ENCODE measurements around the gene CUBN. TPM values are rescaled to one million over a fixed set of nuclear protein-coding genes. Genes with fewer than 3 reads are reported as not detected.

Gene CUBN
- total and polyA plus RNA-seq, 7 donors, result 0.25 to 2.4 (median 1.1) TPM; not detected in 2

DNA sequence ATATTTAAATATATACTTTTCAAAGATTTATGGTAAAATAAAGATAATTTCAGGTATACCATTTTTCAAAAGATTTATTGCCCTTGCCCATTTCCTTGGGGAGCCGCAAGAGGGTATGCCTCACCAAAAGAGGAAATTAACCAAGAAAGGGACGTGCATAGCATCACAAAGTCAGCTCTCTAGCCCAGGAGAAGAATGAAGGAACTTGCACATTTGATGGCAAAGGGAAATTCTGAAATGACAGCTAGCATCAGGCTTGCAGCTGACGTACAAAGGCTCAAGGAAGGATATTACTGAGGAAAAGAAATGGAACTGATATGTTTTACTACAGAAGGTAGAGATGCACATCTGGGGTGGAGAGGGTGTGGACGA lies 218.8 kb downstream of the CUBN start:
- Histone ChIP-seq H3K9me3 (no peaks in the 10 kb centered on the region), H3K27ac (no peak overlapping the region), H3K4me3 (no peak overlapping the region), H3K27me3 (no peaks in the 10 kb centered on the region), H3K36me3 (no peaks in the 10 kb centered on the region), H3K4me1 (no peaks in the 10 kb centered on the region)
- TF ChIP-seq POLR2A (IDR thresholded peaks at IDR 0.05) (no peak), POLR2AphosphoS5 (IDR thresholded peaks at IDR 0.05) (no peak), EP300 (IDR thresholded peaks at IDR 0.05) (no peak)
- TF ChIP-seq, protein P1, sequence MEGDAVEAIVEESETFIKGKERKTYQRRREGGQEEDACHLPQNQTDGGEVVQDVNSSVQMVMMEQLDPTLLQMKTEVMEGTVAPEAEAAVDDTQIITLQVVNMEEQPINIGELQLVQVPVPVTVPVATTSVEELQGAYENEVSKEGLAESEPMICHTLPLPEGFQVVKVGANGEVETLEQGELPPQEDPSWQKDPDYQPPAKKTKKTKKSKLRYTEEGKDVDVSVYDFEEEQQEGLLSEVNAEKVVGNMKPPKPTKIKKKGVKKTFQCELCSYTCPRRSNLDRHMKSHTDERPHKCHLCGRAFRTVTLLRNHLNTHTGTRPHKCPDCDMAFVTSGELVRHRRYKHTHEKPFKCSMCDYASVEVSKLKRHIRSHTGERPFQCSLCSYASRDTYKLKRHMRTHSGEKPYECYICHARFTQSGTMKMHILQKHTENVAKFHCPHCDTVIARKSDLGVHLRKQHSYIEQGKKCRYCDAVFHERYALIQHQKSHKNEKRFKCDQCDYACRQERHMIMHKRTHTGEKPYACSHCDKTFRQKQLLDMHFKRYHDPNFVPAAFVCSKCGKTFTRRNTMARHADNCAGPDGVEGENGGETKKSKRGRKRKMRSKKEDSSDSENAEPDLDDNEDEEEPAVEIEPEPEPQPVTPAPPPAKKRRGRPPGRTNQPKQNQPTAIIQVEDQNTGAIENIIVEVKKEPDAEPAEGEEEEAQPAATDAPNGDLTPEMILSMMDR (IDR thresholded peaks at IDR 0.05), result no peak
- no peak for DNase-seq
- intact Hi-C loops (cut with DNase I), result no loop called here
- WGBS, 2 donors, result 57 to 84% methylated on average over 4 of the region's 4 CpGs

DNA sequence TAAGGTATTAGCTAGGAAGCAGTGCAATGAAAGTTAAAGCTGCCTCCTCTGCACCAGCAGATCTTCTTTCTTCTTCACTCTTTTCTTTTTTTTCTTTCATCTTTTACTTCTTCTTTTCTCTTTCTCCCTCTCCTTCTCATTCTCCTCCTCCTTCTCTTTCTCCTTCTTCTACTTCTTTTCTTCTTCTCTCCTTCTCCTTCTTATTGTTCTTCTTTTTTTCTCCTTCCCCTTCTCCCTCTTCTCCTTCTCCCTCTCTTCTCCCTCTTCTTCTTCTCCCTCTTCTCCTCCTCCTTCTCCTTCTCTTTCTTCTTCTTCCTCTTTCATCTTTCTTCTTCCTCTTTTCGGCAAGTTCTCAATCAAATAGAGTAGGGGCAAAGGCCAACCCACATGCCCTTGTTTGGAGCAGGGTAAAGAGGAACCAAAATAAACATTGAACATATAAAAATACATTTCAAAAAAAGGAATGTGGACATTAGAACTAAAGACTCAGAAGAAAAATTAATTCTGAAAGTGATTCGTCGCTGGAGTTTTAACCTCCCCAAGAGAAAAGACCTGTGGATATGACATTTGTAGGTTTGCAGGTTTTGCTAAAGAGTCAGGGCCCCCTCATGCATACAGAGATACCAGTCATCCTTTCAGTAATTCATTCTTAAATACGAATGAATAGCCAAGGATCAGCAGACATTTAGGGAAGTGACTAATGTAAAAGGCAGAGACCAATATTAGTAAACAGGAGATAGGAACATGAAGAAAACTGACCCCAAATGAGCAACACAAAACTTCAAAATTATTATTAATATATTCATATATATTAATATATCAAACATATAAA lies 219.4 kb downstream of the CUBN start:
- TF ChIP-seq POLR2A (IDR thresholded peaks at IDR 0.05) (no peak), POLR2AphosphoS5 (IDR thresholded peaks at IDR 0.05) (no peak), EP300 (IDR thresholded peaks at IDR 0.05) (no peak)
- TF ChIP-seq, protein P1 (IDR thresholded peaks at IDR 0.05), result no peak
- no peak for DNase-seq
- 47 to 70% methylated on average over 4 of the region's 4 CpGs for WGBS, 2 donors
- H3K27ac ChIP-seq, result no peak overlapping the region
- no peaks in the 10 kb centered on the region for H3K36me3 ChIP-seq
- H3K9me3 ChIP-seq, result no peaks in the 10 kb centered on the region
- no peaks in the 10 kb centered on the region for H3K4me1 ChIP-seq
- intact Hi-C loops (cut with DNase I), result no loop called here
- no peak overlapping the region for H3K4me3 ChIP-seq
- no peaks in the 10 kb centered on the region for H3K27me3 ChIP-seq

DNA sequence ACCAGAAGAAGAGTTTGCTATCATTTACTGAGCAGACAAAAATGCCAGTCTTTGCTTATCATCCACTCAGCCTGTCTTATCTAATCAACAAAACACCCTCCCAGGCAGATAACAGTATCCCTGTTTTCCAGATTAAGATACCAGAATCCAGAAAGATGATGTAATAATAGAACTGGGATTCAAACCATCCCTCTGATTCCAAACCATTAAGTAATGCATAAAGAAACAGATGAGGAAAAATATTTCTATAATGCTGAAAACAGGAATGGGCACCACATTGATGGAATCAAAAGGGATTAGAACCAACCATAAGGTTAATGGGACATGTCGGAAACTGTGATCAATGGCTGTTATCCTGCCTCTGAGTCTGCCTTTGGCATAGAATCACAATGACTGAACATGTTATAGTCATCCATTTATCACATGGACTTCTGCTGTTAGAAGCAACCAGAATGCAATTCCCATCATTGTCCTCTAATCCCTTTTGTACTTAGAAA lies 220.3 kb downstream of the CUBN start:
- no peaks in the 10 kb centered on the region for H3K27me3 ChIP-seq
- TF ChIP-seq, protein P1 (IDR thresholded peaks at IDR 0.05), result no peak
- TF ChIP-seq POLR2A (IDR thresholded peaks at IDR 0.05), result no peak
- TF ChIP-seq POLR2AphosphoS5 (IDR thresholded peaks at IDR 0.05), result no peak
- no peak for TF ChIP-seq EP300 (IDR thresholded peaks at IDR 0.05)
- H3K27ac ChIP-seq, result no peak overlapping the region
- no peak overlapping the region for H3K4me3 ChIP-seq
- H3K4me1 ChIP-seq, result no peaks in the 10 kb centered on the region
- 90 to 93% methylated on average over 1 of the region's 1 CpG for WGBS, 2 donors
- intact Hi-C loops (cut with DNase I), result no loop called here
- H3K9me3 ChIP-seq, result no peaks in the 10 kb centered on the region
- no peaks in the 10 kb centered on the region for H3K36me3 ChIP-seq
- DNase-seq, result no peak

DNA sequence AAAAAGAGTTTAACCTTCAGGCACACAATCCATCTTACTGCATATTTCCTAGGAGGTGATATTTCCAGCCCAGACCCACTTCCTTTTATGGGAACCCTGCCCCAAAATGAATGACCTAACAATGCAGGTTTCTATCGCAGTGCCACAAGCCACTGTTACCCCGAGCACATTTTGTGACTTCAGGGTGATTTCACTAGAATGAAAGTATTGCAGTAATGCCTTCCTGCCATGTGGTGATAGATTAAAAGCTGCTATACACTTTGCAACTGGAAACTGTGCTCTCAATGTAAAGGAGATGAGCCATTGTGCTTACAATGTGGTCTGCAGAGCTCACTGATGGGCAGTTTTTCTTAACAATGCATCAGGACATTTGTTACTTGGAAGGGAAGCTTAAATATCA lies 221.9 kb downstream of the CUBN start:
- DNase-seq, result no peak
- no peaks in the 10 kb centered on the region for H3K9me3 ChIP-seq
- no peaks in the 10 kb centered on the region for H3K4me1 ChIP-seq
- TF ChIP-seq POLR2A (IDR thresholded peaks at IDR 0.05) (no peak), EP300 (IDR thresholded peaks at IDR 0.05) (no peak), POLR2AphosphoS5 (IDR thresholded peaks at IDR 0.05) (no peak)
- TF ChIP-seq, protein P1 (IDR thresholded peaks at IDR 0.05), result no peak
- no peak overlapping the region for H3K4me3 ChIP-seq
- H3K27me3 ChIP-seq, result no peaks in the 10 kb centered on the region
- WGBS, 2 donors, result 69 to 85% methylated on average over 2 of the region's 2 CpGs
- intact Hi-C loops (cut with DNase I), result no loop called here
- H3K27ac ChIP-seq, result no peak overlapping the region
- H3K36me3 ChIP-seq, result no peaks in the 10 kb centered on the region
